ENCODE data around the gene CRIM1.

DNA sequence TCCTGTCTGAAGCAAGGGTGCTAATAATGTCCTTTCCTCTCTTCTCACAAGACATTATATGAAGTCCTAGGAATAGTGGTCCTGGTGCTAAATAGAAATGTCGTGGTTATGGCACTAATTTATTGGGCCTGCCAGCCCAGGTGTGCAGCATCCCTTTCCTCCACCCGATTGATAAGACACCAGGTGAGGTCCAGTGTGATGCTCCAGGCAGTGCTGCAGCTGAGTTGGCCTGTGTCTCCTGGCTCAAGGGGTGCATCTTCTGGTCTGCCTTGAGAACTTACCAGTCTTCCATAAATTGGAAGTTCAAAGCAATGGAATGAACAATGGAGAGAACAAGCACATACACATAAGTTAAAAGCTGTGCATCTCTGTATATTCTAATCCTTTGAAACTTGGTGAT lies 26.9 kb downstream of the CRIM1 start:
- TF ChIP-seq CTCF (IDR thresholded peaks at IDR 0.05; ENCODE audit: low read length) (no peak), EZH2 (optimal IDR thresholded peaks at IDR 0.05; ENCODE audit: low read depth, low read length) (no peak)
